Activated gamma-delta T cell treated with anti-CD3 and anti-CD28 coated beads, Interleukin-2, amount 50 U/mL, for 16 hours (primary cell): Measurements from ENCODE around the gene GPRC5A.

Experiments used
- DNase-seq: peaks from one replicate; pipeline ENCODE4 v3.0.0-alpha.2; 2020; ENCODE audit warnings: low read depth

GPRC5A gene

GRCh38 chr12:12885096-12885792 lies 6.1 kb upstream of the GPRC5A start:
- DNase-seq: no peak

GRCh38 chr12:12887471-12887870 lies 3.9 kb upstream of the GPRC5A start:
- no peak for DNase-seq

- no peak for DNase-seq
Observed at GRCh38 chr12:12889701-12890100, 1.7 kb upstream of the GPRC5A start.

GRCh38 chr12:12890543-12891079 lies 751 bp upstream of the GPRC5A start:
- no peak for DNase-seq

GRCh38 chr12:12891881-12892355 lies 556 bp downstream of the GPRC5A start:
- no peak for DNase-seq

GRCh38 chr12:12892681-12893141 lies 1.3 kb downstream of the GPRC5A start:
- no peak for DNase-seq

- DNase-seq: no peak
Observed at GRCh38 chr12:12893438-12893837, 2.1 kb downstream of the GPRC5A start.

- no peak for DNase-seq
Observed at GRCh38 chr12:12896260-12896659, 4.9 kb downstream of the GPRC5A start.

- no peak for DNase-seq
Observed at GRCh38 chr12:12897302-12897701, 5.9 kb downstream of the GPRC5A start.

- no peak for DNase-seq
Observed at GRCh38 chr12:12898136-12898717, 6.9 kb downstream of the GPRC5A start.

- DNase-seq: no peak
Observed at GRCh38 chr12:12898911-12899511, 7.6 kb downstream of the GPRC5A start.

- DNase-seq: no peak
Observed at GRCh38 chr12:12899530-12900380, 8.4 kb downstream of the GPRC5A start.

GRCh38 chr12:12900786-12901157 lies 9.4 kb downstream of the GPRC5A start:
- no peak for DNase-seq

GRCh38 chr12:12901158-12901791 lies 9.9 kb downstream of the GPRC5A start:
- DNase-seq: no peak

GRCh38 chr12:12902036-12902435 lies 10.7 kb downstream of the GPRC5A start:
- DNase-seq: no peak

- DNase-seq: no peak
Observed at GRCh38 chr12:12903642-12904609, 12.6 kb downstream of the GPRC5A start.

GRCh38 chr12:12907552-12907951 lies 16.2 kb downstream of the GPRC5A start:
- no peak for DNase-seq

- no peak for DNase-seq
Observed at GRCh38 chr12:12908252-12908651, 16.9 kb downstream of the GPRC5A start.

- no peak for DNase-seq
Observed at GRCh38 chr12:12908711-12909110, 17.3 kb downstream of the GPRC5A start.

- no peak for DNase-seq
Observed at GRCh38 chr12:12909228-12909994, 18.0 kb downstream of the GPRC5A start.
